T-helper 22 cell (primary cell): ENCODE measurements around the gene NANOS2.

Experiments used
- DNase-seq: peaks from one replicate; pipeline ENCODE4 v3.0.0-alpha.2; 2020; ENCODE audit warnings: low read depth

Gene NANOS2

GRCh38 chr19:45929247-45929646 lies 14.7 kb upstream of the NANOS2 start:
- no peak for DNase-seq

- peak; percentile 73 for DNase-seq
Measured at GRCh38 chr19:45927565-45928261, 13.1 kb upstream of the NANOS2 start.

GRCh38 chr19:45924891-45925447 lies 10.4 kb upstream of the NANOS2 start:
- DNase-seq = no peak

- DNase-seq = no peak
Measured at GRCh38 chr19:45922281-45922680, 7.7 kb upstream of the NANOS2 start.

- no peak for DNase-seq
Measured at GRCh38 chr19:45920458-45920857, 5.9 kb upstream of the NANOS2 start.

GRCh38 chr19:45919678-45920077 lies 5.1 kb upstream of the NANOS2 start:
- no peak for DNase-seq

- no peak for DNase-seq
Measured at GRCh38 chr19:45918721-45919120, 4.1 kb upstream of the NANOS2 start.

GRCh38 chr19:45917421-45918091 lies 3.0 kb upstream of the NANOS2 start:
- no peak for DNase-seq

GRCh38 chr19:45911291-45911690 lies 3.3 kb downstream of the NANOS2 start:
- DNase-seq = no peak

- no peak for DNase-seq
Measured at GRCh38 chr19:45908956-45909355, 5.6 kb downstream of the NANOS2 start.

GRCh38 chr19:45906221-45906620 lies 8.4 kb downstream of the NANOS2 start:
- DNase-seq = no peak

- DNase-seq = no peak
Measured at GRCh38 chr19:45905011-45905410, 9.6 kb downstream of the NANOS2 start.

GRCh38 chr19:45902651-45903625 lies 11.6 kb downstream of the NANOS2 start:
- DNase-seq = peak; percentile 97

GRCh38 chr19:45901912-45902650 lies 12.5 kb downstream of the NANOS2 start, which contains the start of gene MYPOP:
Gene MYPOP, minus strand, starts transcription at chr19:45902613. Its CDS starts 840 bp downstream, at chr19:45901773.
- no peak for DNase-seq

GRCh38 chr19:45901432-45901911 lies 13.1 kb downstream of the NANOS2 start:
- DNase-seq = no peak

GRCh38 chr19:45900738-45901431 lies 13.7 kb downstream of the NANOS2 start:
- no peak for DNase-seq

- no peak for DNase-seq
Measured at GRCh38 chr19:45899919-45900589, 14.5 kb downstream of the NANOS2 start.

GRCh38 chr19:45899253-45899652 lies 15.3 kb downstream of the NANOS2 start:
- no peak for DNase-seq

- no peak for DNase-seq
Measured at GRCh38 chr19:45897261-45897812, 17.2 kb downstream of the NANOS2 start.
